HG03571 (cell line): ENCODE measurements around the gene LTV1.
"Not testable (repeated sequence)": the region's sequence is repeated elsewhere in the genome, so short reads cannot be mapped to it uniquely, and the experiment has no call there.

Experiments
- ATAC-seq: cut with Tn5 transposase; IDR thresholded peaks from one replicate; pipeline ENCODE4 v1.9.1; 2021; ENCODE audit not compliant: unreplicated experiment

Gene LTV1

GRCh38 chr6:143842461-143842901 is 657 bp upstream of the LTV1 start:
- no peak for ATAC-seq

GRCh38 chr6:143843677-143843999 is 500 bp downstream of the LTV1 start:
- peak; percentile 1 for ATAC-seq

- ATAC-seq = no peak
Measured at GRCh38 chr6:143844006-143844405, 868 bp downstream of the LTV1 start.

GRCh38 chr6:143845033-143845432 is 1.9 kb downstream of the LTV1 start:
- ATAC-seq = no peak

- not testable (repeated sequence) for ATAC-seq
Measured at GRCh38 chr6:143851706-143852105, 8.6 kb downstream of the LTV1 start.

GRCh38 chr6:143855057-143855456 is 11.9 kb downstream of the LTV1 start:
- ATAC-seq = not testable (repeated sequence)

- ATAC-seq = not testable (repeated sequence)
Measured at GRCh38 chr6:143856762-143857161, 13.6 kb downstream of the LTV1 start.

GRCh38 chr6:143857651-143858050 is 14.5 kb downstream of the LTV1 start:
- ATAC-seq = no peak

- ATAC-seq = no peak
Measured at GRCh38 chr6:143859891-143860660, 16.9 kb downstream of the LTV1 start.

- ATAC-seq = no peak
Measured at GRCh38 chr6:143863771-143864170, 20.6 kb downstream of the LTV1 start.

- ATAC-seq = no peak
Measured at GRCh38 chr6:143864234-143864633, 21.1 kb downstream of the LTV1 start, which contains the start of gene ZC2HC1B. ZC2HC1B (plus strand) TSS chr6:143864474; CDS start chr6:143864540, 66 bp downstream.

- ATAC-seq = no peak
Measured at GRCh38 chr6:143867236-143867635, 24.1 kb downstream of the LTV1 start.

GRCh38 chr6:143868808-143869207 is 25.7 kb downstream of the LTV1 start:
- ATAC-seq = not testable (repeated sequence)

GRCh38 chr6:143871202-143871730 is 28.1 kb downstream of the LTV1 start:
- ATAC-seq = not testable (repeated sequence)

- ATAC-seq = peak; percentile 89
Measured at GRCh38 chr6:143872201-143872600, 29.1 kb downstream of the LTV1 start.

GRCh38 chr6:143873600-143873999 is 30.5 kb downstream of the LTV1 start:
- ATAC-seq = not testable (repeated sequence)

- ATAC-seq = not testable (repeated sequence)
Measured at GRCh38 chr6:143874503-143874902, 31.4 kb downstream of the LTV1 start.

- ATAC-seq = no peak
Measured at GRCh38 chr6:143877584-143878271, 34.6 kb downstream of the LTV1 start.

GRCh38 chr6:143878272-143878760 is 35.2 kb downstream of the LTV1 start:
- ATAC-seq = no peak

GRCh38 chr6:143880412-143880811 is 37.3 kb downstream of the LTV1 start:
- no peak for ATAC-seq

GRCh38 chr6:143882401-143882930 is 39.3 kb downstream of the LTV1 start:
- ATAC-seq = no peak
